Kidney epithelial cell (primary cell): Measurements from ENCODE around the gene ZFP64. TPM values are rescaled to one million over a fixed set of nuclear protein-coding genes. Genes with fewer than 3 reads are reported as not detected.

ENCODE experiments used
- DNase-seq: peaks from one replicate; pipeline ENCODE4 v3.0.0-alpha.2; 2010; ENCODE audit warnings: low read depth
- H3K27me3 ChIP-seq: 2 replicates; pipeline ENCODE4 v1.6.0; 2011; ENCODE audit warnings: low read length; ENCODE audit not compliant: control insufficient read depth, insufficient read depth
- H3K36me3 ChIP-seq: 2 replicates; pipeline ENCODE4 v1.5.1; 2011; ENCODE audit warnings: low read length; ENCODE audit not compliant: control insufficient read depth, insufficient read depth
- H3K4me3 ChIP-seq: 2 replicates; pipeline ENCODE4 v1.5.1; 2011; ENCODE audit warnings: low read depth, mild to moderate bottlenecking, control low read depth, low read length
- total RNA-seq: library from RNA; depleted of rRNA; stranded (reverse); fragments of >200 nt; gene quantifications from 2 replicates; pipeline ENCODE4 v1.2.3, GENCODE V29; 2015
- TF ChIP-seq, protein P1 (sequence below): IDR thresholded peaks from 2 replicates; pipeline ENCODE4 v1.5.1; 2011; ENCODE audit warnings: mild to moderate bottlenecking, moderate library complexity, low read length, control low read depth, inconsistent platforms; ENCODE audit not compliant: insufficient read depth, poor library complexity, severe bottlenecking

The ZFP64 gene
- total RNA-seq, 1 donor from 2014 or later, result 49.6 TPM

DNA sequence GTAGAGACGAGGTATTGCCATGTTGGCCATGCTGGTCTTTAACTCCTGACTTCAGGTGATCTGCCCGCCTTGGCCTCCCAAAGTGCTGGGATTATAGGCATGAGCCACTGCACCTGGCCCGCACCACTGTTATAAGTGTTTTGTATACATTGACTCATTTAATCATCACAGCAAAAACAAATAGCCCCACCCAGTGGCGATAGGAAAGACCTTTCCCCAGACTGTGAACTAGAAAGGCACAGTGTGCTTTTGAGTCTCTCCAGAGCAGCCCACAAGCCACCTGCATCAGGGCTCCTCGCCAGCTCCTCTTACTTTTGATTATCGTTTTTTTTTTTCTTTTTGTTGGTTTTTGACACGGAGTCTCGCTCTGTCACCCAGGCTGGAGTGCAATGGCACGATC, 27.9 kb upstream of the ZFP64 start:
- no peak for DNase-seq
- H3K4me3 ChIP-seq, result no peak overlapping the region
- no peaks in the 10 kb centered on the region for H3K27me3 ChIP-seq
- TF ChIP-seq, protein P1, sequence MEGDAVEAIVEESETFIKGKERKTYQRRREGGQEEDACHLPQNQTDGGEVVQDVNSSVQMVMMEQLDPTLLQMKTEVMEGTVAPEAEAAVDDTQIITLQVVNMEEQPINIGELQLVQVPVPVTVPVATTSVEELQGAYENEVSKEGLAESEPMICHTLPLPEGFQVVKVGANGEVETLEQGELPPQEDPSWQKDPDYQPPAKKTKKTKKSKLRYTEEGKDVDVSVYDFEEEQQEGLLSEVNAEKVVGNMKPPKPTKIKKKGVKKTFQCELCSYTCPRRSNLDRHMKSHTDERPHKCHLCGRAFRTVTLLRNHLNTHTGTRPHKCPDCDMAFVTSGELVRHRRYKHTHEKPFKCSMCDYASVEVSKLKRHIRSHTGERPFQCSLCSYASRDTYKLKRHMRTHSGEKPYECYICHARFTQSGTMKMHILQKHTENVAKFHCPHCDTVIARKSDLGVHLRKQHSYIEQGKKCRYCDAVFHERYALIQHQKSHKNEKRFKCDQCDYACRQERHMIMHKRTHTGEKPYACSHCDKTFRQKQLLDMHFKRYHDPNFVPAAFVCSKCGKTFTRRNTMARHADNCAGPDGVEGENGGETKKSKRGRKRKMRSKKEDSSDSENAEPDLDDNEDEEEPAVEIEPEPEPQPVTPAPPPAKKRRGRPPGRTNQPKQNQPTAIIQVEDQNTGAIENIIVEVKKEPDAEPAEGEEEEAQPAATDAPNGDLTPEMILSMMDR, result no peak
- no peaks in the 10 kb centered on the region for H3K36me3 ChIP-seq

DNA sequence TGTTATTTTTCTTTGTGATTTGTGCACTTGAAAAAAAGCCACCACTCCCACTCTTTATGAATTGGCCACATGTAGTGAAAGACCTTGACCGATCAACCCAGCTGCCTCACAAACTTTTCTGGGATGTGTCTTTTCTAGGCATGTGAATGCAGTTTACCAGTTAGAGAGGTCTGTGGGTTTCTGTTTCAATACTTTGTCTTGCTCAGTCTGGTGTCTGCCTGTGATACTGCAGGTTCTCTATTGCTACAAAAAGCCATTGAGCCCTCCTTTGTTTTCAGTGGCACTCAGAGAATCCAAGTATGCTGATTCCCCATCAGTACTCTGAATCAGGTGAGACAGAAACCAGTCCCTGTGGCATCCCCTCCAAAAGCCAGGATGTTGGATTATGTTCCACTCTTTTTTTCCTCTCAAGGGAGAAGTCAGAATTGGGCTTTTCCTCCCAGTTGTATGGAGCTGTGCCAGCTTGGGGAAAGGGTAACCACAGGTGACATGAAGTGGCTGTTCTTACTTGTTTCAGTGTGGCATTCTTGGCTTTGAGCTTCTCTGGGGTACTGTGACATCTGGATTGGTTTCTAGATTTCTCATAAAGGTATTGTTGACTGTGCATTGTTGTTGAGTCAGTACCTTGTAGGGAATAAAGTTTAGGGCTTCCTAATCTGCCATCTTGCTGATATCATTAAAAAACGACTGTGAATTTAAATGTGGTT, 26.3 kb upstream of the ZFP64 start:
- TF ChIP-seq, protein P1, result no peak
- Histone ChIP-seq H3K4me3 (no peak overlapping the region), H3K27me3 (no peaks in the 10 kb centered on the region), H3K36me3 (no peaks in the 10 kb centered on the region)
- no peak for DNase-seq

- no peak for DNase-seq
- Histone ChIP-seq H3K27me3 (no peaks in the 10 kb centered on the region), H3K36me3 (no peaks in the 10 kb centered on the region), H3K4me3 (no peak overlapping the region)
- TF ChIP-seq, protein P1, result no peak
Observed at GRCh38 chr20:52213995-52214394, 22.4 kb upstream of the ZFP64 start.

DNA sequence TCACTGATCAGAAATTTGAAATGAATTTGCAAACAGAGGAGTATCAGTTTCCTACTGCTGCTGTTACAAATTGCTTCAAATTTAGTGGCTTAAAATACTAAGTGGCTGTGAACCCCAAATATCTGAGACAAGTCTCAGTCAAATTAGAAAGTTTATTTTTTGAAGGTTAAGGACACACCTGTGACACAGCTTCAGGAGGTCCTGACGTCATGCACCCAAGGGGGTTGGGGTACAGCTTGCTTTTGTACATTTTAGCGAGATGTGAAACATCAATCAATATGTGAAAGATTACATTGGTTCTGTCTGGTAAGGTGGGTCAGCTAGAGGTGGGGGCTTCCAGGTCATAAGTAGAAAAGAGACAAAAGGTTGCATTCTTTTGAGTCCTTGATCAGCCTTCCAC, 21.4 kb upstream of the ZFP64 start:
- Histone ChIP-seq H3K27me3 (no peaks in the 10 kb centered on the region), H3K36me3 (no peaks in the 10 kb centered on the region), H3K4me3 (no peak overlapping the region)
- no peak for DNase-seq
- TF ChIP-seq, protein P1, result no peak

DNA sequence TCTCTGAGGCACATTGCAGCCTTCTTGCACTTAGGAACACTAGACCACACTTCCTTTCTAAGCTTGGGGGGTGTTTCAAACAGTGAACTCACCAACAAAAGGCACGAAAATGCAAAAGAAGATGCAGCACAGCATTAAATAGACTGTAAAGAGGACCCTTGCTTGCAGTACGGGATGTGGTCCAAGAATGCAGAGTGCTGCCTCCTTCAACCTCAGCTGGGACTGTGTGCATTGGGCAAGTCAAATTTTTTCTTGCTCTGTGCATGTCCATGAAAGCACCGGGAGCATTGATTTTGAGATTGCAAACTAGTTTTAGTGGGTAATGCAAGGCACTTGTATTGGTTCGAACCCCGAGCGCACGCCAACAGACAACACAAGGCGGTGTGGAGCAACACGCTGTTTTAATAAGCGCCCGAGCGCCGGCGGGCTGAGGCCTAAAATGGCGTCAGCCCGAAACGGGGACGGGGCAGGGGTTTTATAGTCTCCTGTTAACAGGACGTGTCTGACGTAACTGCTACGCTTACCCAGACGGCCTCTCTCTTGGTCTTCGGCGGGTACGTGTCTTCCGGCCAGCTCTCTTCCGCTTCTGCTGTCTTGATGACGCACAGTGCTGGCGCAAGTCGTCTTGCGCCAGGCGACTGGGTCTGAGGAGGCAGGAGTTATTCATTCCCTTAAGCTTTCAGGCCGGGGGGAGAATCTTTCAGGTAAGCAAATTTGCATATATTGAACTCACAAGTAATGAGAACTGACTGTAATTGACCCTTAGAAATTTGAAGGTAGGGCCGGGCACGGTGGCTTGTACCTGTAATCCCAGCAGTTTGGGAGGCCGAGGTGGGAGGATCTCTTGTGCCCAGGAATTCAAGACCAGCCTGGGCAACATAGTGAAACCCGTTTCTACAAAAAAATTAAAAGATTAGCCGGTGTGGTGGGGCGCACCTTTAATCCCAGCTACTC, 18.7 kb upstream of the ZFP64 start:
- TF ChIP-seq, protein P1, result no peak
- Histone ChIP-seq H3K4me3 (no peak overlapping the region), H3K27me3 (no peaks in the 10 kb centered on the region), H3K36me3 (no peaks in the 10 kb centered on the region)
- no peak for DNase-seq
